Measurements from ENCODE around the gene CYYR1.

Gene CYYR1

GRCh38 chr21:26572702-26573381, at the start of gene CYYR1:
Gene CYYR1, minus strand, starts transcription at chr21:26573286. Its CDS starts 346 bp downstream, at chr21:26572940.
- DNase-seq: no peak

- DNase-seq: no peak
Observed at GRCh38 chr21:26617176-26617575, 44.1 kb upstream of the CYYR1 start.

- DNase-seq: no peak
Observed at GRCh38 chr21:26614251-26614650, 41.2 kb upstream of the CYYR1 start.

DNA sequence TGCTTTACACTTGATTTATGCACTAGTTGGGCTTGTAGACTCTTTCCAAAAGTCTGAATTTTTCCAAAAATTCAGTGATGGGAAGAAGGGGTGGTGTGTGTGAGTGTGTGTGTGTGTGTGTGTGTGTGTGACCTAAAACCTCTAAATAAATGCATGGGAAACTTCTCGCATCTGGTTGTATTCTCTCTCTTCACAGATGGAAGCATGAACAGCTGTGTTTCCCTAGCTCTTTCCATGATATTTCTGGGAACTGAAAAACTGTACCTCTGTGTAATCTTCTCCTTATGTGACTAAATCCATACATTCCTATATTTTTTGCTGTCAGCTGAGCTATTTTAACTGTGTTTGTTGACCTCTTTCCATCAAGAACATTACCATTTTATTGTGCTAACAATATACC, 26.2 kb upstream of the CYYR1 start:
- no peak for DNase-seq

- DNase-seq: no peak
Observed at GRCh38 chr21:26597981-26598380, 24.9 kb upstream of the CYYR1 start.

DNA sequence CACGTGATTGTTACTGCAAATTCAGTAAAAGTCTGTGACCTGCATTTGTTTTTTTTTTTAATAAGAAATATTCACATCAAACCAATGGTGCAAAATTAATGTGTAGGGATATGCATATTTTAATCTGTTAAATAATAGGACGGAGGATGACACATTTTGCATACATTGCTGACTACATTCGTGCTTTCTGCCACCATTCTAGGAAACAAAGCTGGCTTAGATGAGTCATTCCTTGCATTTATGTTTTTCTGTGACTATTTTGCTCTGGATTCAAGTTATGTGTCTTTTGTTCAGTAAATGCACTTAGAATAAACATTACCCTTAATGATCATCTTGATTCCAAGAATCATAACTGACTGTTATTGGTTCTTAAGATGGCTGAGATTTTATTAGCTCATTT, 23.9 kb upstream of the CYYR1 start:
- no peak for DNase-seq

- DNase-seq: no peak
Observed at GRCh38 chr21:26595971-26596370, 22.9 kb upstream of the CYYR1 start.

DNA sequence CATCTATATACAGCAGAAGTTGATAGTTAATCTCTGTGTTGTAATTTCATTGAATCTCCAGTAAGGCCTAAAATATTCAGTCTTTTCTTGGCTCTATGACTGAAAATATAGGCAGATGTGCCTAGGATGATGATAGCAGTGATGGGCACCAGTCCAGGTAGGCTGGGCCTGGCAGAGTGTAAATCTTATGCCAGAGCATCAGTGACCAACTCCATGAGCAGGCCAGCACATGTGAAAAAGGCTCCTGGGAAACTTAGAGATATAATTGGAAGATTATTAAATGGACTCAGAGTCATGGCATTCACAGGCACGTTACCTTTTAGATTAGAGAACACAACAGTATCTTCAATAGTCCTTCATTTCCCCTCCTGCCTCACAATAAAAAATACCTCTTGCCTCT, 20.7 kb upstream of the CYYR1 start:
- DNase-seq: no peak

DNA sequence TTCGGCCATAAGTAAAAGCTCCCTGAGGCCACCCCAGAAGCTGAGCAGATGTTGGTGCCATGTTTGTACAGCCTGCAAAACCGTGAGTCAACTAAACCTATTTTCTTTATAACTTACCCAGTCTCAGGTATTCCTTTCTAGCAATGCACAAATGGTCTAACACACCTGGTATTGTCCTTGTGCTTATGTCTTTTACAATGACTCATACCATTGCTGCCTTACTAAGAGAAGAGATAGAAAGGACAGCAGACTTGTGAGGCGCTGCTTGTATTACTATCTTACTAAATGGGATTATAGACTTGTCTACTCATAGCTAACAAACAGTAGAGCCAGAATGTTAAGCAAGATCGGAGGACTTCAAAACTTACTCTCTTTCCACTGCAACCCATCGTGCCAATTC, 18.5 kb upstream of the CYYR1 start:
- DNase-seq: no peak

GRCh38 chr21:26588446-26588845, 15.4 kb upstream of the CYYR1 start:
- DNase-seq: no peak

DNA sequence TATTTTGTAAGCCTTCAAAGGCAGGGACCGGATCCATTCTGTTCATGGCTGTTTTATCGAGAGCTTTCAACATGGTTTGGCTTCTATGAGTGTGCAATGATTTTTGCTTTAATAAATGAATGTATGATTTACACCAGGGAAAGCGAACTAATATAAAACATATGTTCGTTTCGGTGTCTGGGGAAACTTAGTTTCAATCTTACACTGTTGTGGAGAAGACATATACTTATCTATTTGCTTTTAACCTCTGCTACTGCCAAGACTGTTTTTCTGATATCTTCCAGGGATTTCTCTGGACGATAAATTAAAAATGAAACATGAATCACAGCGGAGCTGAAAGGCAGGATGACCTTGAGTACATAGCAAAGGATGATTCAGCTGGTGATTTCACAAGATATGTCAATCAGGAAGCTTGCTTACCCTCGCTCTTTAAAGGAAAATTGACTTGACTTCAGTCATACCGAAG, 14.7 kb upstream of the CYYR1 start:
- DNase-seq: no peak

DNA sequence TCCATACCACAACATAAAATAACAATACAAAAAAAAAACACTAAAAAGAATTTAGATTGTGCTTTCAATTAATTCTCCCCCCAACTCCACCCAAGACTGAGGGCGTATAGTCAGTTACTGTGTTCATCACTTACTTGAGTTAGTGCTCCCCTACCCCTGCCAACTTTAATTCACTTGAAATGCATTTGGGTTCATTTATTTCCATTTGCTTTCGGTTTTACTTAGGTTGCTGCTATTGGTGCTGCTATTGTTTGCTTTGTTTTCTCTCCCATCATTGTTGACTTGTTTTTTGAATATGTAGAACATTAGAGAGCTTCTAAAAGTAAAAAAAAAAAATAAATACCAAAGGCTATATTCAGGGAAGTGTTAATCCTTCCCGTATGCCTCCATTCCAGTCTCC, 10.7 kb upstream of the CYYR1 start:
- DNase-seq: no peak

DNA sequence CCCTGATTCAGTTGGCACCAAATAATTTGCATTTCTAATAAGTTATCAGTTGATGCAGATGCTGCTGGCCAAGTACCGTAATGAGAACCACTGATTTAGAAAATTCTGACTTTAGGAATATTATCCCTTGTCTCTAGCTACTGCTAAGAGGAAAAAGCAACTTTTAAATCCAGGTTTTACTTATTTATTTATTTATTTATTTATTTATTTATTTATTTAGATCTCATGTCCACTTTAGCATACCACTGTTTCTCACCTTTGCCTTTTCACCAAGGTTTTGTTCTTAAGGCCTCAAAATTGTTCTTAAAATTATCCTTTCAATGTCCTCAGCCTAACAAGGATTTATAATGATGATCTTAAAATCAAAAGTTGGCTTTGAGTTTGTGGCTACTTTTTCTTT, 8.7 kb upstream of the CYYR1 start:
- no peak for DNase-seq

DNA sequence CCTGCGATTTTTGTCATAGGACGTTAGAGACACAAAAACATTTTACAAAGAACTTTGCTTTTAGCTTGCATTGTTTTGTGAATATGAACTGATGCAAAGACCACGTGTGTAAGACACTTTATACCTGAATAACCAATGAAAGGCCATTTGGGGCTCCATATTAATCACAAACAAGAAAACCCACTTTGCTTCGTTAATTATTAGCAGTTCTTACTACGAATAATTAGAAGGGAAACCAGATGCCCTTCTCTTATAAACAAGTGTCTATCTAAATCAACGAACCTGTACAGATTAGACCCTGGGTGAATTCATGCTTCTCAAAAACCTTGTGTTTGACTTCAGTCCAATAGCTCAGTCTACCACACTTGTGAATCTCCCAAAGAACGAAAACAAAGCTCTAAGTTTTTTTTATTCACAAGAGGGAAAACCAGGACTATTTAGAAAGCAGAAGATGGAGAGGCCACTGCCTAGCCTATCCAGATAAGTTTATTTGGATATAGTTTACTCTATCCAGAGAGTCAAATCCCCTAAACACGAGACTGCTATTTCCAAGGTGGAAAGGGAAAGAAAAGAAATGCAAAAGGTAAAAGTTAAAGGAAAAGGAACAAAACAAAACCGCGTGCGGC, 897 bp downstream of the CYYR1 start:
- no peak for DNase-seq

DNA sequence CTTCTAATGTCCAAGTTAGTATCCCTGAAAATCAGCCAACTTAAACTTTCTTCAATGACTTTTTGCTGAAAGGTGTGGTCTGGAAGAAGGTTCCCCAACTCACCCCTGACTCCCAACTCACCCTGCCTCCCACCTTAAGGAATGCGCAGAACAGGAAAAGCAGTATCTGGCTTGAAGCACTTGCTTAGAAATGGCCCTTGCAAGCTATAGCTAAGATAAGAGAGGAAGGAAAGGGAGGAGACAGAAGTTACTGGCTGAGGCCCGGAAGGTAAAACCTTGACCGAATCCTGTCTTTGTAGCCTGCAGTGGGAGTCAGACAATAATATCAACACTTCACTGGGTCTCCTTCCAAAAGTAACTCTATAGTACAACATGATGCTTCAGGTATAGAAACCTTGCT, 2.9 kb downstream of the CYYR1 start:
- no peak for DNase-seq

- no peak for DNase-seq
Observed at GRCh38 chr21:26565546-26565945, 7.5 kb downstream of the CYYR1 start.

DNA sequence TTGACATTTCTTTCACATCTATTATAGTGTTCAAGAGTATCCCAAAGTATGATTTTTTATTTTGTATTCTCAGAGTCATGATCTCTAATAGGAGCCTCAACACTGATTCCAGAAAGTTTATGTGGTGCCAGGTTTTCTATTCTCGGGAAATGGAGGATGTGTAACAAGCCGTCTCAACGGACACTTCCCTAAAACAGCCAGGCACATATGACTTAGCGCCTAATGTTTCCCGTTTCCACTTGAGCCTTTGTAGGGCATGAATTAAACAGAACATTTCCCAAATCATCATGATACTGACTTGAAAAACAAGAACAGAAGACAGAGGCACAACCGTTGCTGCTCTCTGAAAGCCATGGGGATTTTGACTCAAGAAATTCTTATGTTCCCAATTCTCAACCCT, 8.0 kb downstream of the CYYR1 start:
- DNase-seq: no peak

DNA sequence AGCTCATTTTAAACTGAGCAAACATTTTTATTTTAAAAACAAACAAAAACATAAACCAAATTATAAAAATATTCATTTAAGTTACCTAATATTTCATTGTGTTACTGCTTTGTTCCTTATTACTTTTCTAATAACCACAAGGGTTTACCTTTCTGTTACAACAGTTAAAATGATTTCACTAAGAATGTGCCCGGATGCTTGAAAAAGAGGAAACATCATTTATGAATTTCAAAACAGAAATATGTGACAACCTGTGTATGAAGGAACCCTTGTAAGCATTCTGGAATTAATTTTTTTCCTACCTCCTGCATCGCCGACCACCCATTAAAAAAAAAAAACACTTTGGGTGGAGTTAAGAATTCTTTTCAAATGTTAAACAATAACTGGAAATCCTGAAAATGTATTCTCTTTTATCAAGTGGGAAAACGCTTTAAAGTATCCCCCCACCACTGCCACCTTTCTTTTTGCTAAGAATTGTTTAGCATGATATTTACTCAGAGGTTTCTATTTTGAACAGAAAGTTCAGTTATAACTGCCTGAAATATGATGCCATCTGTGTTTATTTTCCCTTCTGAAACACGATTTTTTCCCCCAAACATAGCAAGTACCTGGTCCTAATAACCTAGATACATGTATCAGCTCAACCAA, 9.1 kb downstream of the CYYR1 start:
- DNase-seq: no peak

DNA sequence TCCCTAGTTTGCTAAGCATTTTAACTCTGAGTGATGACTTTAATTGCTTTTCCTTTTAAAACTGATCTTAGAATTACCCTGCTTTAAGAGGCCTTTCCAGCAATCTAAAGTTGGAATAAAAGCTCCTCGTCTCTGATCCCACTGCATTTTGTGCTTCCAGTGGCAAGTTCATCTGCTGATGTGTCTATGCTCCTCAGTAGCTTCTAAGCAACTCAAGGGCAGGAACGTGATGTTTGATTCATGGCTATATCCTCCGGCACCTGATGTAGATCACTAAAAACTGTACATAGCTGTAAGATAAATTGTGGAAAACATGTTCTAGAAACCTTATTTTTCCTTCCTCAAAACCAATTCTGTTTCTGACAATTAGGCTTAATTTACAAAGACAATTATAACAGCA, 12.5 kb downstream of the CYYR1 start:
- DNase-seq: no peak

- no peak for DNase-seq
Observed at GRCh38 chr21:26559099-26559498, 14.0 kb downstream of the CYYR1 start.

GRCh38 chr21:26557106-26557505, 16.0 kb downstream of the CYYR1 start:
- DNase-seq: no peak

DNA sequence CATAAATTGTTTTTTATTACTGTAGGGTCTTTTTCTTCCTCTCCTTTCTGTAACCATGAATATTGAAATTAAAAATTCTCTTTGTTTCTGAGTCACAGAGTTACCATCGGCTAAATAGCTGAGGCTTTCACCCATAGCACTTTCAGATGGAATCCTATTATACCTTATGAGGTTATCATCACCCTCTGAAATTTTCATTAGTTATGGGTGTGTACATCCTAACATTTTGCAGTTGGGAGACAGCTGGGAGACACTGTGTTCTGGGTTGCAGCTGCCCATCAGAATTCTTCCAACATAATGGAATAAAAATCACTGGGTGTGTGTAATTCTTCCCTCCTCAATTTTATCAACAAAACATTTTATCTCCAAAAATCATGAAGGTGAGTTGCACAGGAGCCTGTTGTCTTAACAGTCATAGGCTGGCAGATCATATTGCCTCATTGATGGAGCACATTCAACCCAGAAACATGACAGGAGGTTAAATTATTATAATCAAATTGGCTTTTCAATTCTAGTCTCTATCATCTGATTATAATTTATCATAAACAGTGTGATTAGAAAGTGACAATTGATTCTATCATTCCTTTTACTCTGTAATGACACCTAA, 17.4 kb downstream of the CYYR1 start:
- no peak for DNase-seq

DNA sequence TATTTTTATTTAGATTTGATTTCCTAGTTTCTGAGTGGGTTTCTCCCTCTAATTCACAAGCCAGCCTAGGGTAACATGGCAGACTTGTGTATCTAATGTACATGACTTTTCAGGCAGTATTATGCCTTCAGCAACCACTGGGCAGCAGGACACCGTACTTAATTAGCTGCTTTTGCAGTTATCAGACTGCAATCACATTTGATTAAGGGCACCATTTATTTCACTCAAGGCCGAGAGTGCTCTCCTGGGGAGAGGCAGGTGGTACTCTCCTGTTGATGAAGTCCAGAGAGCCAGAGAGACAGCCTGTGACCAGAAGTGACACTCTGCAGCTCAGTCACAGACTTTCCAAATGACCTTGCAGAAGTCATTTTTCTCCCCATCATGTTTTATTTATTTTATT, 18.7 kb downstream of the CYYR1 start:
- no peak for DNase-seq

DNA sequence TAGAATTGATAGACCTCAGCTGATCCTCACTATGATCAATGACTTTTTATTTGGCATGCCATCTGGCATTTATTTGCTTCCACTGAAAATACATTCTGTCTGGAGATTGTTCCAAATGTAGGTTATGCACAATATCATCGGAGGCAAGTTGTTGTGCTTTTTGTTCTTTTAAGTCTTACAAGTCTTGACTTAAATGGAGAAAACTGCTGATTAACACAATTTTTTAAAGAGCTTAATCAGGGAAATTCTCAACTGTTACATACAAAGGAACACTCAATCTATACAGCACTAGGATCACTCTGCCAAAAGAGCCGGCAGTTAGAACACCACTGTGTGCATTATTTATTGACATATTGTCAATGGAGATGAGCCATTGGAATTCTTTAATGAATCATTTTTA, 19.2 kb downstream of the CYYR1 start:
- no peak for DNase-seq
